GM23338 (cell line): ENCODE data around the gene ZNF514.

Experiments
- CTCF ChIP-seq, 2 experiments: fragments of 200-600 bp in 1 of 2; sonication (generic) in 1 of 2; conservative IDR thresholded peaks; 2 replicates each; pipeline versions ENCODE4 v1.5.1 to v1.6.1; 2016 to 2017; ENCODE audit warnings: antibody characterized with exemption in 2 of 2, low read depth in 2 of 2, mild to moderate bottlenecking in 2 of 2, moderate library complexity in 1 of 2
- ETS1 ChIP-seq: IDR thresholded peaks from 2 replicates; pipeline ENCODE4 v1.6.1; 2016; ENCODE audit warnings: antibody characterized with exemption
- EZH2 ChIP-seq: fragments of 200-600 bp; sonication (generic); IDR thresholded peaks from one replicate; pipeline ENCODE4 v1.8.0; 2017; ENCODE audit warnings: antibody characterized with exemption, mild to moderate bottlenecking, low read depth; ENCODE audit not compliant: unreplicated experiment
- EZH2phosphoT487 ChIP-seq: fragments of 200-600 bp; sonication (generic); IDR thresholded peaks from one replicate; pipeline ENCODE4 v1.8.1; 2018; ENCODE audit warnings: antibody characterized with exemption; ENCODE audit not compliant: unreplicated experiment
- JUNB ChIP-seq: IDR thresholded peaks from one replicate; pipeline ENCODE4 v1.6.1; 2016; ENCODE audit warnings: antibody characterized with exemption; ENCODE audit not compliant: unreplicated experiment
- NANOG ChIP-seq: IDR thresholded peaks from 2 replicates; pipeline ENCODE4 v1.6.1; 2016; ENCODE audit warnings: antibody characterized with exemption, borderline replicate concordance
- POLR2AphosphoS5 ChIP-seq: IDR thresholded peaks from 2 replicates; pipeline ENCODE4 v1.6.1; 2016; ENCODE audit warnings: antibody characterized with exemption, low read depth
- REST ChIP-seq: IDR thresholded peaks from one replicate; pipeline ENCODE4 v1.6.1; 2018; ENCODE audit warnings: antibody characterized with exemption; ENCODE audit not compliant: unreplicated experiment
- STAT1 ChIP-seq: IDR thresholded peaks from one replicate; pipeline ENCODE4 v1.6.1; 2016; ENCODE audit warnings: antibody characterized with exemption; ENCODE audit not compliant: unreplicated experiment
- ZNF114 ChIP-seq: fragments of 250-450 bp; sonication (Bioruptor Pico); IDR thresholded peaks from 2 replicates; pipeline ENCODE4 v1.5.0; 2020; ENCODE audit warnings: mild to moderate bottlenecking, moderate library complexity
- ZNF331 ChIP-seq: fragments of 250-450 bp; sonication (Bioruptor Pico); IDR thresholded peaks from 2 replicates; pipeline ENCODE4 v1.5.0; 2020; ENCODE audit warnings: low read depth, mild to moderate bottlenecking, moderate library complexity

GRCh38 chr2:95122197-95122551 is 37.5 kb downstream of the ZNF514 start:
- TF ChIP-seq POLR2AphosphoS5 (no peak), CTCF (conservative IDR thresholded peaks at IDR 0.05; ENCODE audit: low read depth in 2 of 2) (no peak), ZNF114 (CRISPR knock-in tag) (no peak), REST (no peak), JUNB (no peak), ETS1 (no peak), STAT1 (no peak), EZH2phosphoT487 (no peak), EZH2 (no peak), NANOG (no peak), ZNF331 (no peak)
